Activated effector memory CD4-positive, alpha-beta T cell treated with Interleukin-2 at 50 U/mL for 16 hours (primary cell): ENCODE results near the gene CABCOCO1.
A peak's percentile ranks its signal among the peaks of the same experiment; 100 is the strongest.
"Not testable (repeated sequence)": the region's sequence is repeated elsewhere in the genome, so short reads cannot be mapped to it uniquely, and the experiment has no call there.

ENCODE experiments used
- DNase-seq: peaks from one replicate; pipeline ENCODE4 v3.0.0-alpha.2; 2020

The CABCOCO1 gene

DNA sequence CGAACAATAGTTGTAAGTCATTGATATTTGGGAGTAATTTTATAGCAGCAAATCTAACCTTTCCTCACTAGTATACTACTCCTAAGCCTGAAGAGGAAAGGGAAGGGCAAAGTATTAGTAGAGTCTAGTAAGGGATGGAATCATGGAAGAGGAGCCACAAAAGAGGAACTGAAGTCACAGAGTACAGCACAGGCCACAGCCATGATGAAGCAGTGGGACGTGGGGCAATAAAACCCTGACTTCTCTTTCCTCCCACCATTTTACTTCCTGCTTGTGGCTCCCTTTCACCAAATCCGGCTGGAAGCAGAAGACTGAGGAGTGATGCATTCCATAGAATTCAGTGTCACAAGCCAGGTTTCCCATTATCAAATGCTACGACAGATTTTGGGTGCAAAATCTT is 58.7 kb downstream of the CABCOCO1 start:
- no peak for DNase-seq

DNA sequence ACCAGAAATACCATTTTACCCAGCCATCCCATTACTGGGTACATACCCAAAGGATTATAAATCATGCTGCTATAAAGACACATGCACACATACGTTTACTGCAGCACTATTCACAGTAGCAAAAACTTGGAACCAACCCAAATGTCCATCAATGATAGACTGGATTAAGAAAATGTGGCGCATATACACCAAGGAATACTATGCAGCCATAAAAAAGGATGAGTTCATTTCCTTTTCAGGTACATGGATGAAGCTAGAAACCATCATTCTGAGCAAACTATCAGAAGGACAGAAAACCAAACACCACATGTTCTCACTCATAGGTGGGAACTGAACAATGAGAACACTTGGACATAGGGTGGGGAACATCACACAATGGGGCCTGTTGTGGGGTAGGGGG is 62.5 kb downstream of the CABCOCO1 start:
- not testable (repeated sequence) for DNase-seq

DNA sequence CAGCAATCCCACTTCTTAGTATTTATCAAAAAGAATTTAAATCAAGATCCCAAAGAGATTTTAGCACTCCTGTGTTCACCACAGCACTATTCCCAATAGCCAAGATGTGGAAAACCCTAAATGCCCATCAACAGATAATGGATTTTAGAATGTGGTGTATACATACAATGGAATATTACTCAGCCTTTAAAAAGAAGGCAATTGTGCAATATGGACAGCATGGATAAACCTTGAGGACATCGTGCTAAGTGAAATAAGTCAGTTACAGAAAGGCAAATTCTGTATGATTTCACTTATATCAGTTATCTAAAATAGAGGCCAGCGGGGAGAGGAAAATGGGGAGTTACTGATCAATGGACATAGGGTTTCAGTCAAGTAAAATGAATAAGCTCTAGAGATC is 66.9 kb downstream of the CABCOCO1 start:
- no peak for DNase-seq

DNA sequence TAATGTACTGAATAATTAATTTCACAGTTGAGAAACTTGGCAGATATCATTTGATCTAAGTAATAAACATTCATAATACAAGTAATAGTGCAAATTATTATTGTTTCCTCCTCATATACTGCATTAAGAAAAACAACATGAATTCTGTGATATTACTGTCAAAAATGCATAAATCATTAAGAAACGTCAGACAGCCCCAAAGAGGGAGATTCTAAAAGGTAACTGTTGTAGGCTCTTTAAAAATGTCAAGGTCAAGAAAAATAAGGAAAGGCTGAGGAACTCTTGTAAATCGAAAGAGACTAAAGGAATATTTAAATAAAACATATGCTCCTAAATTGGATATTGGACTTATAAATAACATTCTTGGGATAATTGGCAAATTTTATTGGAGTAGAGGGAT is 67.9 kb downstream of the CABCOCO1 start:
- DNase-seq: no peak

DNA sequence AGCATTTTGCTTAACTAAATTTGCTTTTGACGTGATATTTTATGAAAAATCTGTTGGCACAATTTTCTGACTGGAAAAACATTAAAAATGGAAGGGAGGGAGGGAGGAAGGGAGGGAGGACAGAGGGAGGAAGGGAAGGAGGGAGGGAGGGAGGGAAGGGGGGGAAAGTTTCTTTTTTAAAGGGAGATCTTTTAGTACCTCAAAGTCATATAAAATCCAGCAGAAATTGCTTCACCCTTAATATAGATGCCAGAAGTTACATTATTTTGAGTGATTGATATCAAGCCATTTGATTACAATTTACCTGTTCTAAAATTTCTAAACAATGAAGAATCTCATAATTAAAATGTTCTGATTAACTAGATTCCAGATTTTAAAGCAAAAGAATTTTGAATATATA is 68.9 kb downstream of the CABCOCO1 start:
- no peak for DNase-seq

DNA sequence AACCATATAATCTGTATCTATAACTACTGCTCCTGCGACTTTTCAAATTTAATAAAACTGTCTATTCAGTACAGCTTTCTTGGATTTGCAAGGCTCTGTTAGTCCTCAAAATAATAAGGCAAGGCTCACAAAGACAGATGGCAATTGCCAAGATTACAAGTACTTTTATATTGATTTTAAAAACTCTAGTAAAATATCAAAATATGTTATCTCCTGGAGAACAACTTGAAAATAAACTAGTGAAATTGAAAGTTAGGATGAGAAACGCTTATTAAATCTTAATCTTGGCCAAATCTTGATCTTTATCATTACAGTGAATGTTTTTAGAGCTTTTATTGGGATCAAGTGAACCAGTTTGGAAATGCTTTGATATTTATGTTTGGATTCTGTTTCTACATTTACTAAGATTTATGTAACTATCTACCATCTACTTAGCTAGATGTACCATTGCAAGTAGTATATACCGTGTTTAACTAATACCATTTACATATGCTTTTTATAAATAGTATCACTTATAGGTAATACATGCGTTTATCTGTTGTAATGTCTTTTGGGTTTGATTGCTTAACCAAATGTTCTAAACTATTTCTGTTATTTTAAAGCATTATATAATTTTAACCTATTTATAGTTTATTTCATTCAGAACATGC is 70.0 kb downstream of the CABCOCO1 start:
- DNase-seq: no peak

DNA sequence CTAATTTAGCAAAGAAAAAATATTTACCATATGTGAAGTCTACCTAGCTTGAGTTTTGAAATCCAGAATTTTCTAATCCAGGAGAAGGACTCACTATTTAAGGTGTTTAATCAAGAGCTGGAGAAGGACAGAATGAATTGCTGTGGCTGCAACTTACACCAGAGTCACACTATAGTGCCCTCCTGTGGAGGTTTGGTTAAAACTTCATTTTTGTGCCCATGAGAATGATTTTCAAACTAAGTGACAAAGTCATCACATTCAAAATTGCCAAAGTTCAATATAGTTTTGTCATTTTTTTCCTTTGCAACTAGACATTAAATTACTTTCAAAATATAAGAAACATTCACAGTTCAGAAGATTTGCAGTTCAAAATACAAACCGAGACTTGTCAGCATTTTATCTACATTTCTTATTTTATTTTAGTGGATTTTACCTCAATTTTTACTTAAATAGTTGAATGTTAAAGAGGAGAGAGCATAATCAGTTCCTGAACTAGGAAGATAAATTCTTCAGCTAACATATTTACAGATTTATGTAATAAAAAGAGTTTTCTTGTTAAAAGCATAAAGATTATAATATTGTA is 70.7 kb downstream of the CABCOCO1 start:
- DNase-seq: no peak

DNA sequence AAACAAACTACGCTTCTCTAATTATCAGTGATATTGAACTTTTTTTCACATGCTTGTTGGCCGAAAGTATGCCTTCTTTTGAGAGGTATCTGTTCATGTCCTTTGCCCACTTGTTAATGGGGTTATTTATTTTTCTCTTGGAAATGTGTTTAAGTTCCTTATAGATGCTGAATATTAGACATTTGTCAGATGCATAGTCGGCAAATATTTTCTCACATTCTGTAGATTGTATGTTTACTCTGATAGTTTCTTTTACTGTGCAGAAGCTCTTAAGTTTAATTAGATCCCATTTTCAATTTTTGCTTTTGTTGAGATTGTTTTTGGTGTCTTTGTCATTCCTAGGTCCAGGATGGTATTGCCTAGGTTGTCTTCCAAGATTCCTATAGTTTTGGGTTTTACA is 73.2 kb downstream of the CABCOCO1 start:
- no peak for DNase-seq

DNA sequence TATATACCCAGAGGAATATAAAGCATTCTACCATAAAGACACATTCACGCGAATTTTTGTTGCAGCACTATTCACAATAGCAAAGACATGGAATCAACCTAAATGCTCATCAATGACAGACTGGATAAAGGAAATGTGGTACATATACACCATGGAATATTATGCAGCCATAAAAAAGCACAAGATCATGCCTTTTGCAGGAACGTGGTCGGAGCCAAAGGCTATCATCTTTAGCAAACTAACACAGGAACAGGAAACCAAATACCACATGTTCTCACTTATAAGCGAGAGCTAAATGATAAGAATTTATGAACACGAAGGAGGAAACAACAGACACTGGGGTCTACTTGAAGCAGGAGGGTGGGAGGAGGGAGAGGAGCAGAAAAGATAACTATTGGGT is 74.7 kb downstream of the CABCOCO1 start:
- not testable (repeated sequence) for DNase-seq

DNA sequence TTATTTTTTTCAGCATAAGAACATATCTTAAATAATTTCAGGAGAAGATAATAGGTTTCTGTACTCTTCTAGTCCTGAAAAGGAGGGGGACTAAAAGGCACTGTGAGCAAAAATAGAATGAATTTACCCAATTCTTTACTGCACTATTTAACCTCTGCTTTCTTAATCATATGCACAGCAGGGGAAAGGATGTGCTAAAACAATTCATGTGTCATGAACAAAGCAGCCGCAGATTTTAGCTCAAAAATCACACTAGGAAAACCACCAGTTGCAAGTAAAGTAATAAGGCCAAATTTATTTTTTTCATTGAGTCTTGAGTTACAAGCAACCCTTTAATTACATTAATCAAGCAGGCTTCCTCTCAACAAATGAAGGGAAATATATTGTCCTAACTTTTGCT is 80.1 kb downstream of the CABCOCO1 start:
- no peak for DNase-seq

DNA sequence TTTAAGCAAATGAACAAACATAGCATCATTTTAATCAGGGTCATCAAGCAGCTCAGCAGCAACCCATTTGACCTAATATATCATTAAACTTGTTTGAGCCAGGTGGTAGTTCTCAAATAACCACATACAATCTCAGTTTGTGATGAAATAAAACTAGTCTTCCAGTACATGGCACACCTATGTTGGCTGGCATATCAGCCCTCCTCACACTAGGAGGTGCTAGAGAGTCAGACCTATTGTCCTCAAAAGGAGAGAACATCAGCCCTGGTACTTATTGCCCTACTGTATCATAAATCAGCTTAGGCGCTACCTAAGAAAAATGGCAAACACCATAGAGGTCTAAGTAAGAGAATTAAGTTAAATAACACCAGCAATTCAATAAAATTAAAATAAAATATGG is 81.7 kb downstream of the CABCOCO1 start:
- DNase-seq: no peak

DNA sequence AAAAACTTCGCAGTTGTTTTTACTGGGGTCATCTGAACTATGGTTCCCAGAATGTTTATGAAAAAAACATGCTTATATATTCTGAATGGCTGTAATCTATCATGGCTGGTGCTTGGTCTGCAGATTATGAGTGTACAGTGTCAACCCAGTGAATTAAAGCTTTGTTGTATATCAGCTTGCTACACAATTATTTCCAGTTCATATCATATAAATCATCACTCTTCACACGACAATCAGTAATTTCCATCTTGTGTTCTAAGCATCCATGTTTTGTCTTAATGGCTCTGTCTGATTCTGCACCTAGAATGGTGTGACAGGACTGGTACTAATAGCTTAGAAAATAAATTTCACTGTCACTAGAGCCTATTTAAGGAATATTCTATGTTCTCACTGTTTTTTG is 83.6 kb downstream of the CABCOCO1 start:
- no peak for DNase-seq

DNA sequence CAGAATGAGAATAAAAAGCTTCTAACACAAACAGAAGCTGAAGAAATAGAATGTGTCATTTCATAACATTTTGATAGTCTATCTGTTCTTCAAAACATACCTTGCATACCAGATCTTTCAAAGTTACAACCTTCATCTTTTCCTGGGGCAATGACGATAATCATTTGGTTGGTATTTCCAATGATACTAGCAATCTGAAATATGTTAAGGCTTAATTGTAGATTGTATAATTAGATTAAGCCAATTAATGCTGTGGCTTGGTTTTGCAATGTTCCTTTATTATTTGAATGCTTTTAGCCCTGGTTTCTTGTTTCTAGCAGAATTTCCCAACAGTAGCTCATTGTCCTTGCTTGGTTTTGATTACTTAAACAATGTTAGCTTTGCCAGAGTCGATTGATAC is 84.6 kb downstream of the CABCOCO1 start:
- DNase-seq: no peak

DNA sequence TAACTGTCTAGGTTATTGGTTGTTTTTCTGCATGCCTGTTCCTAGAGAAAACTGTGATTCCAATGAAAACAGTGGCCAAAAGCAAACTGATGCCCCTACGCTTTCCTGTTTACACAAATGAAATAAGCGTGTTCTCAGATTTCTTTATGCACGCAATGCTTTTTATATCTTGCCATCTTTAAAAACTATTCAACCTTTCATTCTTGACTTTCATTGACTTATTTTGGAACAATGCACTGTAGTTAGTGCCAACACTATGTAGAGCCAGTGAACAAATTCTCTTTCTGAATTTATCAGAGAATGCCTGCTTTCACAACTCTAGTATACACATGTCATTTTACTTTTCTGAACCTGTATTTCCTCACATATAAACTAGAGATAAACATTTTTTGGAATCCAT is 86.6 kb downstream of the CABCOCO1 start:
- DNase-seq: no peak

DNA sequence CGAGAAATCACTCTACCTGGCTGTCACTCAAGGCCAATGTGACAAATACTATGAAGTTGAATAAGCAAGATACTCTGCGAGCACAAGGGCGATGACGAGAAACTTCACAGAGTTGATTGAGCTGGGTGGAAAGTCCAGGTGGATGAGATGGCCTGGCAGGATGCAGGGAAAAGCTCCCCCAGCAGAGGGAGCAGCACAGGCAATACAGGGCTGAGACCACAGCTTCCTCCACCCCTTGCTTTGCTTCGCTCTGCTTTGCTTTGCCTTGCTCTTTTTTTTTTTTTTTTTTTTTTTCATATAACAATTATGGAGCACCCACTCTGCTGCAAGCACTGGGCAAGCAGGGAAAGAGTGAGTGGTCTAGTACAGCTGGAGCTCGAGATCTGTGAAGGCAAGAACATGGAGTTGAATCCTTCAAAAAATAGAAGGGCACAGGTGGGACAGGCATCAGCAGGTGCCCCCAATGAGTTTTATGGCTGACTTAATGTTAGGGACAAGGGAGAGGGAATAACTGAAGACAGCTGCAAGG is 88.3 kb downstream of the CABCOCO1 start:
- DNase-seq: peak; percentile 51

DNA sequence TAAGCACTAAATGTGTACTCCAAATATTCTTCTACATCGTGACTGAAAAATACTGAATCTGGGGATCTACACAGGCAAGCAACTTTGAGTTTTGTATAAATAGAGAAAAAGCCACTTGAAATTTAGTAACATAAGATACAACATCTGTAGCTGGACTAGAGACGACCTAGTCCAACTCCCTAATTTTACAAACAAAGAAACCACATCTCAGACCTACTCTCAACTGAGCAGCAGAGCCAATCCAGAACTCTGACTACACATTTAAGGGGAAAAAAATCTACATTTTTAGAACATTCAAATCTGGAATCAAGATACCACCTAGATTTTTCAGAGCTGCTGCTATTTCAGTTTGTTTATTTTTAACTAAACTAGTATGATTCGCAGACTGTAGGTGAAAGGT is 88.9 kb downstream of the CABCOCO1 start:
- no peak for DNase-seq

DNA sequence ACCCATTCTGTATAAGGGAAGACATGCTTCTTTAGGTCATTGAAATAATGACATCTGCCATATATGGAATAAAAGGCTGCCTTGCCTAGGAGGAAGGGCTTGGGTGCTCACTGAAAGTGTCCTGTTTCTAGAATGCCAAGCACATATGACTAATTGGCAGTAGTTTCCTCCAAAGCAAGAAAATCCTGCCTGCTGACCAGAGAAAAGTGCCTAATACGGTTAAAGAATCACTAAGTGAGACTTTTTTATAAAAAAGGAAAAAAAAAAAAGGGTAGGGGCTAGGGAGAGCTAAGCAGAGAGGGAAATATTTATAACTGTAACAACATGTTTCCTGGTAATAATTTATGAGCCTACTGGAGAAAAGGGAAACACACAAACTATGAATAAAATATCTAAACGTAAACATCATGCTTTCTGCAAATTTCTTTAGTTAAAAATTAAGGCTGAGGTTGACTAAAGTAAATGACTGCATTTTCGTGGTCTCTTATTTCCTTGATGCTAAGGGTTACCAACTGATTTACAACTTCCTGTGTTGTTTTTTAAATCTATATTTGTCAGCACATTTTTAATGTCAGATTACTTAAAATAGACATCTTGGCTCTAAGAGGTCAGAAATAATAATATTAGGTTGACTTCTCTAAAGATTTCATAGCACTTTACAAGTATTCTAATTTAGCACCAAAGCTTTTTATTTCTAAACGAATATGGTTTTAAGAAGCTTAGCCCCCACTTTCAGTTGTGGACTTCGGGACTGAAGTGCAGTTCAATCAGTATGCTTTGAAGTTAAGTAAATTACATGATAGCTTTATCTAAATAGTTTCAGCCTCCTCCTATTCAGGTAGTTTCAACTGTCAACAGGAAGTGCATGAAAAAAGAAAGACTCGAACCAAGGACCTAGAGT is 89.6 kb downstream of the CABCOCO1 start:
- DNase-seq: no peak

DNA sequence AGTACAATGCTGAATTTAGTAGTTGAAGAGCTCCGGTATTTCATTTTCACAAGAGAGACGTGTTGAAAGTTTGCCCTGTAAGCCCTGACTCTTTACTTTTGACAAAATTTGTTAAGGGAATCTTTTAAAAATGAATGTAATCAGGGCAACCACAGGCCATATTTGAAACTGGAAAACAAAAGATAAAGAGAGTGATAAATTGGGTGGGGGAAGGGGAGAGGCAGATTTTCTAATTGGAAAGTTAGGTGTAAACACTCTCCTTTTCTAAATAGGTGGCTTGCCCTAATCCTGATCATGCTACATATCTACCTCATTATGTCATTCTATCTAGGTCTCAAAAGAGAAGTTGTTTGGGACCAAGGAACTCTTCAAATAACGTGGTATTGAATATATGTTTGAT is 90.7 kb downstream of the CABCOCO1 start:
- DNase-seq: no peak

DNA sequence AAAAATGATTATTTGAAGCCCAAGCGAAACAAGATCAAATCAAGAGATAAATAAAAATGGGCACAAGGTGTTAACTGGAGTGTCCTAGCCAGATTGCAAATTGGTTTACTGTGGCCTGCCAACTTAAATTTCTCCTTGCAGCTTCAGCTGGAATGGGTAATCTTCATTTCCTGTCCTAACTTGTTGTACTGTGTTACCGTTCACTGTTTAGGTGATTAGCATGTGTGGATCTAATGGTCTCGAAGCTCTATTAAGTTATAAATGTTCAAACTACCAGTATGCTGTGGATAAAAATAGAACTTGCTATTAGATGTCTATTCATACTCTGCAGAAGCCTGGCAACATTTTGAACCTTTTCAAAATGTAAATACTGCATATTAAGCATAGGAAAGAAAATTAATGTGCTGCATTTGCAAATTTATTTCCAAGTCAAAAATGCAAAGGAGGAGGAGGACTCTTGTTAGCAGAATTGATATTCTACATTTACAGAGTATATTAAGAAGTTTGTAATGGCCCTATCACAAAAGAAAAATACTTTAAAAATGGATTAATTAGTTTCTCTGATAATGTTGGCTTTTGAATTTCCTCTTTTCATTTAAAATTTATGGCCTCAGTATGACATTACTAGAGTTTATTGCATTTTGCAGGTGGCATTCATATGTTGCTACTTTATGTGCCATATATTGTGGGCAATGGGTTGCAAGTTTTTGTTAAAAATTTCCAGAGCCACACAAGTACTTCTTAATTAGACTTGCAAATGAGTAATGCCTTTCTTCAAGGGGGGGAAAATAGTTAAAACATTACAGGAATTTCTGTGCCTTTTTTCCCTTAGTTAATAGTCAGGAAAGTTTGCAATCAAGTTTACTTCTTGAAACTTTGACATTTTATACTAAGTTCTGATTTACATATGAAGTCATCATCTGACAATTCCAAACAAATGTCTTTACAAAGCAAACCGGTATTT is 92.1 kb downstream of the CABCOCO1 start:
- no peak for DNase-seq

DNA sequence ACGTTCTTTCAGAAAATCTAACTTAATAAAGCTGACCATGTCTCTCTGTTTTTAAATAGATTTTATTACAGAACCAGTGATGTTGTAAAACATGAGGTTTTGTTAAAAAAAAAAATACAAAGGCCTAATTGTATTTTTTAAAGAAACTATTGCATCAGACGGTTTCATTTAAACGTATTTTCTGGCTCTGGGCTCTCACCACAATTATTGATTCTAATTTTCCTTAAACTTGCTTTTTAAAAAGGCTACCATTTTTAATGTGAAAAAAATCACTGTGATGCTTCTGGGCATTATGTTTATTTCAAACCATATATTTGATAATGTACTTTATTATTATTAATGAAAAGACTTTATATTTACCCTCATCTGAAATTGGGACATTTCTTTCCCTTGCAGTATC is 94.3 kb downstream of the CABCOCO1 start:
- no peak for DNase-seq

DNA sequence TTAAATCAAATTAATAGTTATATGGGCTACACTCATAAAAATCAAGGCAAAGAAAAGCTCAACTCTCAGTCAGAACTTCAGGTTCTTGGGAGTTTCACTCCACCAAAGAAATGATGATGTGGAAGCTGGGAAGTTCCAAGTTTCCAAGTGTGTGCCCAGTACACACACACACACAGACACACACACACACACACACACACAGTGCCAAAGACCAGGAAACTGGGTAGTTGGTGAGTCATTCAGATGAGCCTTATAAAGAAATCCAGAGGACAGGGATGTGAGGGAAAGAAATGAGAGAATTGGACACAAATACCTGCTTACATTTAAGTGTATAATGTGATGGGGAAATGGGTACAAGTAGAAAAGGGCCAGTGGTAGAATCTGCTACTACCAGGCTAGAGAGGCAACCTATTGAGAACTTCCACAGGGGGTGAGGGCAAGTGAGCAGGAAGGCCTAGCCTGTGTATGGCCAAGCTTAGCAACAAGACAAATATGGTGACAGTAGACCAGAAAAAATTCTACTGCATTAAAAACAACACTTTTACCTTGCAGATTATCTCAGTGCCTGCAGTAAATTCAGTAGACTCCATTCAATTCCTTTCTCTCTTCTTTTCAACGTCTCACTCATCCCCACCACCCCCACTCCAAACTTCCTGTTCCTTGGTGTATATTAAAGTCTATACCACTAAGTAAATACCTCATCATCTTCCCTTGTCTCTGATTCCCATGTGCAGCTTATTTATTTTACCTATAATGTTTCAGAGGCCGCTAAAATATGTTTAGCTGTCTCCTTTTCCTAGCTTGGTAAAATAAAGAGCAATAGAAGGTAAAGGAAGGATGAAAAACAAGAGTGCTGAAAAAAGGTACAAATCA is 95.0 kb downstream of the CABCOCO1 start:
- no peak for DNase-seq

DNA sequence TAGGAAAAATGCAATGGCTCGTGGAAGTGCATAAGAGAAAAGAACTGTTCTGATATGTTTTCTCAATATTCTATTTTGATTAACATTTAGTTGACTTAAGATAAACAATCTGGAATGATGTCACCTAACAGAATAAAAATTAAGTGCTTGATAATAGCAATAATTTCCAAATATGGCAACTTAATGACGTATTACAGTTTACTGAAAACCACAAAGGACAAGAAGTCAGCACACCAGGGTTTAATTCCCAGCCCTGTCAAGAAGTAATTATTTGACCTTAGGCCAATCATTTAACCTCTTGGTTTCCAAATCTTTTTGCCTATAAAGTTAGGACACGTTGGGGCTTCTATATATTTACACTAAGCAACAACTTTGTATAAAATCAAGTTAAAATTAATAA is 95.7 kb downstream of the CABCOCO1 start:
- DNase-seq: no peak
